Measurements from ENCODE around the gene GLG1.
"Not testable (repeated sequence)": the region's sequence is repeated elsewhere in the genome, so short reads cannot be mapped to it uniquely, and the experiment has no call there.

GLG1 gene

GRCh38 chr16:74468807-74469525, 137.9 kb downstream of the GLG1 start:
- DNase-seq = no peak

- DNase-seq = no peak
Observed at GRCh38 chr16:74466872-74467271, 140.0 kb downstream of the GLG1 start.

- no peak for DNase-seq
Observed at GRCh38 chr16:74465851-74466685, 140.8 kb downstream of the GLG1 start.

- no peak for DNase-seq
Observed at GRCh38 chr16:74465281-74465680, 141.6 kb downstream of the GLG1 start.

- DNase-seq = no peak
Observed at GRCh38 chr16:74463888-74464287, 143.0 kb downstream of the GLG1 start.

GRCh38 chr16:74462361-74462760, 144.6 kb downstream of the GLG1 start:
- no peak for DNase-seq

GRCh38 chr16:74461826-74462225, 145.1 kb downstream of the GLG1 start:
- no peak for DNase-seq

- no peak for DNase-seq
Observed at GRCh38 chr16:74460542-74460941, 146.4 kb downstream of the GLG1 start.

- no peak for DNase-seq
Observed at GRCh38 chr16:74456290-74456625, 150.7 kb downstream of the GLG1 start.

GRCh38 chr16:74455619-74456289, 151.2 kb downstream of the GLG1 start:
- no peak for DNase-seq

- no peak for DNase-seq
Observed at GRCh38 chr16:74455213-74455612, 151.7 kb downstream of the GLG1 start.

GRCh38 chr16:74451951-74452758, 154.8 kb downstream of the GLG1 start:
- DNase-seq = no peak

GRCh38 chr16:74450967-74451760, 155.8 kb downstream of the GLG1 start:
- no peak for DNase-seq

GRCh38 chr16:74450236-74450635, 156.7 kb downstream of the GLG1 start:
- DNase-seq = no peak

GRCh38 chr16:74449470-74449869, 157.4 kb downstream of the GLG1 start:
- no peak for DNase-seq

- DNase-seq = no peak
Observed at GRCh38 chr16:74448990-74449389, 157.9 kb downstream of the GLG1 start.

GRCh38 chr16:74447578-74447977, 159.3 kb downstream of the GLG1 start:
- no peak for DNase-seq

GRCh38 chr16:74446866-74447265, 160.0 kb downstream of the GLG1 start:
- no peak for DNase-seq

GRCh38 chr16:74443624-74444346, 163.1 kb downstream of the GLG1 start:
- not testable (repeated sequence) for DNase-seq

GRCh38 chr16:74439685-74440084, 167.2 kb downstream of the GLG1 start:
- DNase-seq = no peak

- no peak for DNase-seq
Observed at GRCh38 chr16:74438492-74438979, 168.4 kb downstream of the GLG1 start.

Data from bone marrow (tissue), 2 donors.